B cell (primary cell): ENCODE results near the gene PRCC. TPM values are rescaled to one million over a fixed set of nuclear protein-coding genes. Genes with fewer than 3 reads are reported as not detected.
A peak's percentile ranks its signal among the peaks of the same experiment; 100 is the strongest.

ENCODE experiments used
- ATAC-seq: fragments of 200-7000 bp; cut with Tn5 transposase; one replicate; pipeline ENCODE4 v1.10.0; 2021; ENCODE audit warnings: low read depth, mild to moderate bottlenecking, moderate number of reproducible peaks, moderate library complexity
- CTCF ChIA-PET: fragments of 350-600 bp; sonication (Branson Sonifier 250); formaldehyde crosslinking; loops from one replicate; lab custom pipeline; 2021; ENCODE audit warnings: antibody characterized with exemption, inconsistent platforms; lab: Charles Lee
- POLR2A ChIA-PET: fragments of 350-600 bp; sonication (Branson Sonifier 250); formaldehyde crosslinking; loops from one replicate; lab custom pipeline; 2021; ENCODE audit warnings: antibody characterized with exemption; lab: Charles Lee
- DNase-seq: peaks from one replicate; pipeline ENCODE4 v3.0.0; 2013
- H2AFZ ChIP-seq: 2 replicates; pipeline ENCODE4 v1.6.1; 2012; ENCODE audit warnings: mild to moderate bottlenecking, low read depth, low read length; ENCODE audit not compliant: insufficient read depth, poor library complexity, severe bottlenecking
- H3K27ac ChIP-seq, 2 donors: 1 replicate in 1 of 2; 2 replicates in 1 of 2; pipeline ENCODE4 v1.5.1; 2012 to 2013; ENCODE audit warnings: low read length in 2 of 2, mild to moderate bottlenecking in 2 of 2, moderate library complexity in 1 of 2
- H3K27me3 ChIP-seq, 4 experiments: fragments of 200-600 bp in 1 of 4; sonication (generic) in 1 of 4; replicated peaks in 1 of 4; 1 replicate in 2 of 4; 2 replicates in 2 of 4; pipeline versions ENCODE4 v1.6.1 to v1.7.0; 2013 to 2016; ENCODE audit warnings: low read length in 3 of 4, mild to moderate bottlenecking in 2 of 4, mixed read lengths in 1 of 4, moderate library complexity in 1 of 4; ENCODE audit not compliant: insufficient read depth in 4 of 4, control insufficient read depth in 3 of 4; ENCODE audit errors: control extremely low read depth in 1 of 4
- H3K36me3 ChIP-seq, 2 experiments: replicated peaks in 1 of 2; 1 replicate in 1 of 2; 2 replicates in 1 of 2; pipeline versions ENCODE4 v1.6.1 to v1.7.1; 2013; ENCODE audit warnings: low read length in 1 of 2; ENCODE audit not compliant: insufficient read depth in 2 of 2, control insufficient read depth in 1 of 2; ENCODE audit errors: control extremely low read depth in 1 of 2, extremely low read depth in 1 of 2
- H3K4me1 ChIP-seq, 2 donors: fragments of 200-600 bp in 1 of 2; sonication (generic) in 1 of 2; 1 replicate in 1 of 2; 2 replicates in 1 of 2; pipeline versions ENCODE4 v1.5.1 to v1.6.1; 2013 to 2017; ENCODE audit warnings: low read length in 2 of 2; ENCODE audit not compliant: control insufficient read depth in 2 of 2, insufficient read depth in 2 of 2
- H3K4me2 ChIP-seq: replicated peaks from 2 replicates; pipeline ENCODE3; 2012; ENCODE audit warnings: mild to moderate bottlenecking, low read depth, low read length; ENCODE audit not compliant: poor library complexity, severe bottlenecking
- H3K4me3 ChIP-seq, 5 experiments: fragments of 200-600 bp in 1 of 5; sonication (generic) in 1 of 5; 1 replicate in 3 of 5; 2 replicates in 2 of 5; pipeline versions ENCODE4 v1.5.1 to v1.7.0; 2011 to 2016; ENCODE audit warnings: low read length in 4 of 5, mild to moderate bottlenecking in 4 of 5, low read depth in 2 of 5, control low read depth in 1 of 5, moderate library complexity in 1 of 5; ENCODE audit not compliant: insufficient read depth in 1 of 5; ENCODE audit errors: control extremely low read depth in 1 of 5, extremely low read depth in 1 of 5
- H3K79me2 ChIP-seq: fragments of 200-600 bp; sonication (generic); one replicate; pipeline ENCODE4 v1.6.0; 2016; ENCODE audit warnings: low read length; ENCODE audit not compliant: control insufficient read depth, insufficient read depth
- H3K9ac ChIP-seq: fragments of 200-600 bp; sonication (generic); 2 replicates; pipeline ENCODE4 v1.6.1; 2017; ENCODE audit warnings: mild to moderate bottlenecking, low read length, moderate library complexity
- H3K9me3 ChIP-seq, 3 donors: one replicate each; pipeline versions ENCODE4 v1.6.1 to v1.7.1; 2013; ENCODE audit warnings: low read length in 2 of 3; ENCODE audit not compliant: control insufficient read depth in 2 of 3, insufficient read depth in 1 of 3; ENCODE audit errors: control extremely low read depth in 1 of 3
- H4K20me1 ChIP-seq: 2 replicates; pipeline ENCODE4 v1.6.0; 2012; ENCODE audit warnings: mild to moderate bottlenecking, low read length; ENCODE audit not compliant: insufficient read depth, control insufficient read depth, poor library complexity, severe bottlenecking
- H3K27ac Mint-ChIP-seq: one replicate; pipeline ENCODE4 v1.8.0; 2021; ENCODE audit warnings: mixed read lengths
- H3K27me3 Mint-ChIP-seq: one replicate; pipeline ENCODE4 v1.8.0; 2021; ENCODE audit warnings: mixed read lengths
- H3K4me1 Mint-ChIP-seq: one replicate; pipeline ENCODE4 v1.8.0; 2021; ENCODE audit warnings: mixed read lengths
- H3K4me3 Mint-ChIP-seq: one replicate; pipeline ENCODE4 v1.8.0; 2021; ENCODE audit warnings: mixed read lengths
- H3K9me3 Mint-ChIP-seq: one replicate; pipeline ENCODE4 v1.8.0; 2022; ENCODE audit warnings: mixed read lengths; ENCODE audit not compliant: insufficient read depth
- CTCF ChIP-seq: fragments of 200-600 bp; IDR thresholded peaks from one replicate; pipeline ENCODE4 v1.8.0; 2022; ENCODE audit warnings: antibody characterized with exemption, mild to moderate bottlenecking
- EZH2 ChIP-seq: IDR thresholded peaks from 2 replicates; pipeline ENCODE4 v1.6.1; 2012; ENCODE audit warnings: borderline replicate concordance, low read depth, mild to moderate bottlenecking, moderate library complexity, low read length; ENCODE audit not compliant: insufficient read depth, poor library complexity, severe bottlenecking
- WGBS: methylation state at CpG from one replicate; pipeline ENCODE4 v1.1.5; 2013; ENCODE audit warnings: missing lambda C conversion rate; ENCODE audit not compliant: insufficient coverage; 5-methylcytosine and 5-hydroxymethylcytosine counted together
- intact Hi-C: fragments of 100-400 bp; cut with micrococcal nuclease; formaldehyde crosslinking; loops from one replicate; pipeline ENCODE4 v1.10.0; 2022
- polyA plus RNA-seq: library from polyadenylated mRNA; depleted of rRNA; stranded (reverse); fragments of >200 nt; gene quantifications from 2 replicates; pipeline ENCODE4 v1.2.3, GENCODE V29; 2012
- total RNA-seq, 2 donors: library from RNA; stranded (reverse); fragments of 120-200 nt in 1 of 2; gene quantifications; 1 replicate in 1 of 2; 2 replicates in 1 of 2; pipeline versions ENCODE4 v1.2.3 to v1.2.4, GENCODE V29; 2013 to 2022

Gene PRCC
- total and polyA plus RNA-seq, 2 donors (not counting 1 experiment from before 2014, with no cell fraction given): 55.7 to 83.4 TPM

GRCh38 chr1:156728599-156729462 is 38.5 kb upstream of the PRCC start, which contains the start of gene ISG20L2:
TSS of gene ISG20L2 (minus strand) at chr1:156728766. CDS start at chr1:156727652, 1,114 bp downstream.
- ATAC-seq (peak; percentile 91), DNase-seq (peak; percentile 98)
- intact Hi-C loops: loop anchor here (1.0 to 5.0 kb wide), 4 partner anchors 12 to 227 kb away; partner anchors contain the start of genes HDGF, MEF2D, MRPL24 and PRCC
- Histone ChIP-seq H3K27me3 (no peaks in the 10 kb centered on the region), H3K4me3 (peak within 1 kb of the TSS; percentile 79 to 98 (median 95)), H3K4me1 (peaks cover 40 to 48% of the 10 kb centered on the region in 2 donors), H3K9ac (peak within 1 kb of the TSS; percentile 97), H2AFZ (peak within 1 kb of the TSS; percentile 85), H3K27ac (peak within 1 kb of the TSS; percentile 77 to 96), H3K79me2 (peaks cover 43% of the 10 kb centered on the region), H3K4me2 (peak within 1 kb of the TSS; percentile 81), H3K36me3 (peaks cover 0 to 40% of the 10 kb centered on the region in 2 experiments), H3K9me3 (no peaks in the 10 kb centered on the region), H4K20me1 (peaks cover 37% of the 10 kb centered on the region)
- H3K4me3 Mint-ChIP-seq: no peak within 1 kb of the TSS
- H3K27ac Mint-ChIP-seq: peak within 1 kb of the TSS; percentile 98
- ChIA-PET POLR2A (interaction anchor here (0.5 to 3.8 kb wide), 12 partner anchors 9 to 370 kb away, joined by 3 to 39 read pairs (median 4); partner anchors contain the start of genes CRABP2, HDGF, MRPL24 and NTRK1), CTCF (interaction anchor here (0.9 to 9.5 kb wide), 8 partner anchors 10 to 131 kb away, joined by 3 to 245 read pairs (median 6); partner anchors contain the start of genes HDGF, INSRR, MRPL24 and NTRK1)
- no peaks in the 10 kb centered on the region for H3K27me3 Mint-ChIP-seq
- under 1% methylated on average over 40 of the region's 57 CpGs for WGBS
- no peak for TF ChIP-seq CTCF
- no peak for TF ChIP-seq EZH2
- H3K4me1 Mint-ChIP-seq: peaks cover 23% of the 10 kb centered on the region
- H3K9me3 Mint-ChIP-seq: no peaks in the 10 kb centered on the region
